Upper lobe of left lung (tissue), 6 donors: ENCODE measurements around the gene ERG28. TPM values are rescaled to one million over a fixed set of nuclear protein-coding genes. Genes with fewer than 3 reads are reported as not detected.

Experiments used
- ATAC-seq, 2 donors: fragments of 200-7000 bp; cut with Tn5 transposase; one replicate each; pipeline ENCODE4 v1.9.1; 2022; ENCODE audit warnings: mild to moderate bottlenecking in 2 of 2, moderate library complexity in 2 of 2; ENCODE audit not compliant: low FRiP score in 2 of 2
- DNase-seq, 2 donors: peaks; one replicate each; pipeline ENCODE4 v3.0.0-alpha.2; 2019 to 2020
- H3K27ac ChIP-seq, 4 donors: fragments of 200-600 bp; sonication (generic); one replicate each; pipeline ENCODE4 v1.5.1; 2016 to 2019
- H3K27me3 ChIP-seq, 4 donors: fragments of 200-600 bp; sonication (generic); one replicate each; pipeline ENCODE4 v1.5.1; 2017 to 2019
- H3K36me3 ChIP-seq, 4 donors: fragments of 200-600 bp; sonication (generic); one replicate each; pipeline ENCODE4 v1.5.1; 2016 to 2019
- H3K4me1 ChIP-seq, 4 donors: fragments of 200-600 bp; sonication (generic); one replicate each; pipeline ENCODE4 v1.5.1; 2018 to 2019
- H3K4me3 ChIP-seq, 4 donors: fragments of 200-600 bp; sonication (generic); one replicate each; pipeline ENCODE4 v1.5.1; 2017 to 2019; ENCODE audit warnings: mild to moderate bottlenecking in 2 of 4, moderate library complexity in 1 of 4
- H3K9me3 ChIP-seq, 4 donors: fragments of 200-600 bp; sonication (generic); one replicate each; pipeline ENCODE4 v1.5.1; 2018 to 2019
- CTCF ChIP-seq, 6 experiments: fragments of 450-650 bp in 4 of 6; fragments of 200-600 bp in 2 of 6; sonication (generic) in 2 of 6; IDR thresholded peaks; one replicate each; pipeline ENCODE4 v1.5.1; 2016 to 2019; ENCODE audit warnings: antibody characterized with exemption in 6 of 6
- EP300 ChIP-seq, 4 donors: sonication (generic); formaldehyde crosslinking; IDR thresholded peaks; one replicate each; pipeline ENCODE4 v1.5.1; 2017; ENCODE audit warnings: antibody characterized with exemption in 4 of 4, control low read depth in 2 of 4
- POLR2A ChIP-seq, 4 donors: fragments of 450-650 bp; IDR thresholded peaks; one replicate each; pipeline ENCODE4 v1.5.1; 2016 to 2017; ENCODE audit warnings: antibody characterized with exemption in 4 of 4, mild to moderate bottlenecking in 2 of 4
- POLR2AphosphoS5 ChIP-seq, 2 donors: sonication (generic); formaldehyde crosslinking; IDR thresholded peaks; one replicate each; pipeline ENCODE4 v1.5.1; 2017; ENCODE audit warnings: antibody characterized with exemption in 2 of 2
- WGBS, 2 donors: methylation state at CpG; one replicate each; pipeline ENCODE4 v1.1.5; 2017 to 2018; 5-methylcytosine and 5-hydroxymethylcytosine counted together
- total RNA-seq, 6 donors: library from RNA; depleted of rRNA in 4 of 6; stranded (reverse); fragments of >200 nt in 4 of 6; gene quantifications; one replicate each; pipeline versions ENCODE4 v1.1.0 to v1.2.1, GENCODE V29; 2016 to 2021
- donor health status: DM: no; HTN: no; CAD: no; lungs with moderate emphysema.
- donor health status: DM: no; HTN: yes; CAD: no; lungs with severe emphysema.

The ERG28 gene
- total RNA-seq, 6 donors from 2014 or later: 6.3 to 36.0 (median 17.3) TPM

- ATAC-seq (peak in 1 of 2 donors; percentile 70), DNase-seq (no peak)
- TF ChIP-seq POLR2A (IDR thresholded peaks at IDR 0.05) (no peak), POLR2AphosphoS5 (IDR thresholded peaks at IDR 0.05) (no peak), CTCF (IDR thresholded peaks at IDR 0.05) (no peak), EP300 (IDR thresholded peaks at IDR 0.05) (no peak)
- H3K27me3 ChIP-seq: no peaks in the 10 kb centered on the region
- no peak overlapping the region for H3K27ac ChIP-seq
- peaks cover 2 to 27% (median 8%) of the 10 kb centered on the region in 4 donors for H3K36me3 ChIP-seq
- no peaks in the 10 kb centered on the region for H3K9me3 ChIP-seq
- peaks cover 0 to 7% (median 0%) of the 10 kb centered on the region in 4 donors for H3K4me1 ChIP-seq
- 77 to 88% methylated on average over 3 of the region's 3 CpGs for WGBS, 2 donors
- H3K4me3 ChIP-seq: no peak overlapping the region
These were observed 42.1 kb upstream of the ERG28 start for GRCh38 chr14:75702616-75703261.

GRCh38 chr14:75702122-75702521 lies 41.4 kb upstream of the ERG28 start:
- Histone ChIP-seq H3K27ac (no peak overlapping the region), H3K36me3 (peaks cover 2 to 23% (median 8%) of the 10 kb centered on the region in 4 donors), H3K9me3 (no peaks in the 10 kb centered on the region), H3K4me3 (no peak overlapping the region), H3K27me3 (no peaks in the 10 kb centered on the region), H3K4me1 (peaks cover 0 to 7% (median 0%) of the 10 kb centered on the region in 4 donors)
- ATAC-seq: no peak
- TF ChIP-seq CTCF (IDR thresholded peaks at IDR 0.05) (no peak), POLR2A (IDR thresholded peaks at IDR 0.05) (no peak), POLR2AphosphoS5 (IDR thresholded peaks at IDR 0.05) (no peak), EP300 (IDR thresholded peaks at IDR 0.05) (no peak)
- 80 to 85% methylated on average over 2 of the region's 2 CpGs for WGBS, 2 donors
- no peak for DNase-seq

GRCh38 chr14:75700295-75700694 lies 39.6 kb upstream of the ERG28 start:
- H3K9me3 ChIP-seq: no peaks in the 10 kb centered on the region
- no peaks in the 10 kb centered on the region for H3K27me3 ChIP-seq
- H3K36me3 ChIP-seq: peaks cover 2 to 22% (median 8%) of the 10 kb centered on the region in 4 donors
- H3K27ac ChIP-seq: peak overlapping the region in 1 of 4 donors; percentile 24
- ATAC-seq (no peak), DNase-seq (peak in 1 of 2 donors; percentile 64)
- 58 to 77% methylated on average over 6 of the region's 6 CpGs for WGBS, 2 donors
- H3K4me1 ChIP-seq: peaks cover 0 to 7% (median 0%) of the 10 kb centered on the region in 4 donors
- H3K4me3 ChIP-seq: no peak overlapping the region
- TF ChIP-seq CTCF (IDR thresholded peaks at IDR 0.05): no peak
- TF ChIP-seq EP300 (IDR thresholded peaks at IDR 0.05): no peak
- no peak for TF ChIP-seq POLR2AphosphoS5 (IDR thresholded peaks at IDR 0.05)
- no peak for TF ChIP-seq POLR2A (IDR thresholded peaks at IDR 0.05)

- Histone ChIP-seq H3K4me3 (no peak overlapping the region), H3K4me1 (peaks cover 0 to 7% (median 0%) of the 10 kb centered on the region in 4 donors), H3K27me3 (no peaks in the 10 kb centered on the region), H3K9me3 (peaks cover 0 to 5% (median 0%) of the 10 kb centered on the region in 4 donors), H3K36me3 (peaks cover 2 to 29% (median 10%) of the 10 kb centered on the region in 4 donors), H3K27ac (no peak overlapping the region)
- no peak for DNase-seq
- no peak for ATAC-seq
- TF ChIP-seq POLR2AphosphoS5 (IDR thresholded peaks at IDR 0.05): no peak
- no peak for TF ChIP-seq EP300 (IDR thresholded peaks at IDR 0.05)
- no peak for TF ChIP-seq POLR2A (IDR thresholded peaks at IDR 0.05)
- no peak for TF ChIP-seq CTCF (IDR thresholded peaks at IDR 0.05)
- WGBS, 2 donors: 82 to 89% methylated on average over 3 of the region's 3 CpGs
These were observed 38.7 kb upstream of the ERG28 start for GRCh38 chr14:75699331-75699730.

- no peak overlapping the region for H3K4me3 ChIP-seq
- DNase-seq (no peak), ATAC-seq (no peak)
- H3K36me3 ChIP-seq: peaks cover 2 to 35% (median 16%) of the 10 kb centered on the region in 4 donors
- no peak overlapping the region for H3K27ac ChIP-seq
- H3K9me3 ChIP-seq: peaks cover 0 to 5% (median 0%) of the 10 kb centered on the region in 4 donors
- H3K27me3 ChIP-seq: no peaks in the 10 kb centered on the region
- peaks cover 0 to 7% (median 0%) of the 10 kb centered on the region in 4 donors for H3K4me1 ChIP-seq
- WGBS, 2 donors: 91% methylated on average over 2 of the region's 2 CpGs
- no peak for TF ChIP-seq POLR2AphosphoS5 (IDR thresholded peaks at IDR 0.05)
- TF ChIP-seq CTCF (IDR thresholded peaks at IDR 0.05): no peak
These were observed 37.2 kb upstream of the ERG28 start for GRCh38 chr14:75697918-75698317.
